Inferior parietal cortex (tissue), 1 donor: Measurements from ENCODE around the gene TMEM97.
"Not testable (repeated sequence)": the region's sequence is repeated elsewhere in the genome, so short reads cannot be mapped to it uniquely, and the experiment has no call there.

Experiments
- DNase-seq: peaks from one replicate; pipeline ENCODE4 v3.0.0-alpha.2; 2016; ENCODE audit errors: extremely low spot score

Gene TMEM97

DNA sequence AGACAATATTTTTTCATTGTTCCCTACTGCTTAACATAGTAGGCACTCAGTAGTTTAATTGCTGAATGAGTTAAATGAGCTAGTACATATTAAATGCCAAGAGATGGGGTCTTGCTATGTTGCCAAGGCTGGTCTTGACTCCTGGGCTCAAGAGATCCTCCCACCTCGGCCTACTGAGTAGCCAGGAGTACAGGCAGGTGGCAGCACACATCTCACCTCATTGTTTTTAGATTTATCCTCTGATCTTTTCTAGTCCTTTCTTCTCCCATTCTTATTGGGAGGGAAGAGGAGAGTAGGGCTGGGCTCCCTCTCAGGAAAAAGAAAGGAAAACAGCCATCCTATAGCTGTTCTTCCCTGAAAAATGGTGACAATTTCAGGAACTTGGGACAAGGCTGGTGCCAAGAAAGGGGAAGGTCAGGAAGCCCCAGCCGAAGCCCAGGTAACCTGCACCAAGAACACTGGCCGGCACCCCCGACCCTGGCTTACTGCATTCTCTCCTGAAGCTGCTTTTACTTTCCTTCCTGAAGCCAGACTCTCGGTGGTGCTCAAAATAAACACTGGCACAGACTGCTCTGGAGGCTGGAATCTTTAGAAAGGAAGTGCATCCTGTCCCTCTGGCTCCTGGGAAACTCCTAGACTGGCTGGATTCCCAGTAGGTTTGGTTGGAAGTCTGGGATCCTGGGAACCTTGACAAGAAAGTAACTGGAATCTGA, 19.2 kb downstream of the TMEM97 start:
- peak; percentile 42 for DNase-seq

DNA sequence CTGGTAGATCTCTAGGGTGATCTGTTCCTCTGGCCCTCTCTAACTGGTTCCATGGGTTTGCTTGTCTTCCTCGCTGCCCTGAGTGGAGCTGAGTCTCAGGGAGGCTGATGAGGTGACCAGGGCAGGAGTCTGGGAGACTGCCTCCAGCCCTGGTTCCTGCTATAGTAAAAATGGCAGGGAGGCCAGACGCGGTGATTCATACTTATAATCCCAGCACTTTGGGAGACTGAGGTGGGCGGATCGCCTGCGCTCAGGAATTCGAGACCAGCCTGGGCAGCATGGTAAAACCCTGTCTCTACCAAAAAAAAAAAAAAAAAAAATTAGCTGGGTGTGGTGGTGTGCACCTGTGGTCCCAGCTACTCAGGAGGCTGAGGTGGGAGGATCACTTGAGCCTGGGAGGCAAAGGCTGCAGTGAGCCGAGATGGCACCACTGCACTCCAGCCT, 19.8 kb downstream of the TMEM97 start:
- DNase-seq = not testable (repeated sequence)

DNA sequence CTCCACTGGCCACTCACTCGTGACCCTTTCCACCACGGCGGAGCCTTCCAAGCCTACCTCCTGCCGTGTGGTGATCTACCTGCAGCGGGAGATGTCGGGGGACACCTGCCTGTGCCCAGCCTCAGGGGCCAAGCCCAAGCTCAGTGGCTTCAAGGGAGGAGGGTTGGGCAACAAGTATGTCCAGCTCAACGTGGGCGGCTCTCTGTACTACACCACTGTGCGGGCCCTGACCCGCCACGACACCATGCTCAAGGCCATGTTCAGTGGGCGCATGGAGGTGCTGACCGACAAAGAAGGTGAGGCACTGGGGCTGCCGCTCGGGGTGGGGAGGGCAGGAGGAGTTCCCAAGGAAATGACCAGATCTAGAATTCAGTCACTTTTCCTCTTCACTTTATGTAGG, 20.4 kb downstream of the TMEM97 start:
- DNase-seq = no peak

DNA sequence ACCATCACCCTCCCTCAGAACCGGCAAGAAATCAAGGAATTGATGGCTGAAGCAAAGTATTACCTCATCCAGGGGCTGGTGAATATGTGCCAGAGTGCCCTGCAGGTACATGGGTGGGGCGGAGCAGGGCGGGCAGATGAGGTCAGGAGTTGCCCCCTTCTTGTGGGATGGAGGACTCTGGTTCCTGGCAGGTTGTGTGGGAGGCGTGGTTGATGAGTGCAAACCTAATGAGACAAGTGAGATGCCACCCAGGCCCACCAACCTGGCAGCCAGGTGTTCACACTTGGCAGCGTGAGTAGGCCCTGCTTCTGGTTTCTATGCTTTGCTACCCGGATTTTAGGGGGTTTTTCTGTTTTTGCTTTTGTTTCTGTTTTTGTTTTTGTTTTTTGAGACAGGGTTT, 21.4 kb downstream of the TMEM97 start:
- no peak for DNase-seq

DNA sequence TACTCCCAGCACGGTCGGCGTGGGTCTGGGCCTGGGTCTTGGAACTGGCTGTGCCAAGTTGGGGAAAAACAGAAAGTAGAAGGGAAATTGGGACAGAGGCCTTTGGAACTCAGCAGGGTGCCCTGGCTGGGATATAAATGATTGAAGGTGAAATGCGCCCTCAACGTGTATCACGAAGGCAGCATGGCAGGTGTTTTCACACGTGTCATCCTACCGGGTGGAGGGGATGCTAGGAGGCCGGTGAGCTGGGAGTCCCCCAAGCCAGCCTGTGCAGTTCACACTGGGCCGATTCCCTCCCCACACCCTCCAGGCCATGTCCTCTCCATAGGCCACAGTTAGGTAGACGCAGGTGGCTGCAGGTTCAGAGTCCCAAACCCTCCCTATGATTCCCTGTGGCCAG, 22.5 kb downstream of the TMEM97 start:
- no peak for DNase-seq

DNA sequence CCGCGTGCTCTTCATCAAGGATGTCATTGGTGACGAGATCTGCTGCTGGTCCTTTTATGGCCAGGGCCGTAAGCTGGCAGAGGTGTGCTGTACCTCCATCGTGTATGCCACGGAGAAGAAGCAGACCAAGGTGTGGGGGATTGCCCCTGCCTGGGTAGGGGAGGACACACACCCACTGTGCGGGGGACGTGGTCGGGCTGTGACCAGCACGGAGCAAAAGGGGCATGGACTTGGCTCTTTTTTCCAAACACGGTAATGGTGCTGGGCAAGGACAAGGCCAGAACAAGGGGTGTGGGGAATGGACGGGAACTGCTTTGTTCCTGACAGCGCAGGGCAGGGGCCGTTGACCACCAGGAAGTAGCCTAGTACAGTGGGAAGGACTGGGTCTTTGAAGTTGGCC, 23.3 kb downstream of the TMEM97 start:
- DNase-seq = no peak

DNA sequence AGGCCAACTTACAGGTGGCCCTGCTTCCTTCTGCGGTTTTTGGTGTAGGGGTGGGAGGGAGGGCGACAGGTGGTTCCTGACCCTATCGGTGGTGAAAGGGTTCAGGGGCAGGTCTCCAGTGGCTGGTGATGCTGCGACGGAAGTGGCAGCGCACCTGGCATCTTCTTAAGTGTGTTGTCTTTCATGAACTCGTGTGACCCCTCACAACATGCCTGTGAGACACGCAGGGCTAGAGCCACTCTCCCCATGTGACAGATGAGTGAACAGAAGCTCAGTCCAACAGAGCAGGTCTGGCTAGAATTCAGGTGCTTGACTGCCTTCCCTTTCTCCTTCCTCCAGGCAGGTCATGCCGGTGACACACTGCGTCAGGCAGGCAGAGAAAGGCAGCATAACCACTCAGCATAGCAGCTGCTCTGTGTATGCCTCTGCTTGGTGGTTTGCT, 24.5 kb downstream of the TMEM97 start:
- no peak for DNase-seq

DNA sequence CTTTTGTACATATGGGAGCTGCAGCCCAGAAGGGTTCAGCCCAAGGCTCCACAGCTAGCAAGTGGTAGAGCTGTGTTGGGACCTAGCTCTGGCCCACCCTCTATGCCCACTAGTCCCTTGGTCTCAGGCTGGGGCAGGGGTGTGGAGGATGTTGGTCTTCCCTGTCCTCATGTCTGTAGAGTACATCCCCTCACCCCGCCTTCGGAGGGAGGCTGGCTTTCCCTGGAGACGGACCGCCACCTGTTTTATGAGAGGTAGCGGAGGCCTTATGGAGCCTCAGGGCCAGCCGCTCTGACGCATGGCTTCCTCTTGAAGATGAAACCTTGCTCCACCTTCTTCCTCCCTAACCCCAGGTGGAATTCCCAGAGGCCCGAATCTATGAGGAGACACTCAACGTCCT, 25.0 kb downstream of the TMEM97 start:
- no peak for DNase-seq

DNA sequence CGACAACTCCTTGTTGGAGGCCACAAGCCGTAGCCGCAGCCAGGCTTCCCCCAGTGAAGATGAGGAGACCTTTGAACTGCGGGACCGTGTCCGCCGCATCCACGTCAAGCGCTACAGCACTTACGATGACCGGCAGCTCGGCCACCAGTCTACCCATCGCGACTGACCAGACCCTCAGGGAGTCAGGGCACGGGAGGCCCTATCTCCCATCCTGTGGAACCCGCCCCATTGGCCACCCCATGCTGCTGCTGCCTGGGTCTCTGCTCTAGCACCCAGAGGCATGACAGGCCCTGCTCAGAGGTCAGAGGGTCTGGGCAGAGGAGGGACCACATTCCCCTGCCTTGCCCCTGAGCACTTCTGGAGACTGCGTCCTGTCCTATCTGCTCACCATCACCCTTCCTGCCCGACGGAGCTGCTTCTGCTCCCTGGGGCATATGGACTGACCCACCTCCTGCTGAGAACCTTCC, 25.5 kb downstream of the TMEM97 start:
- DNase-seq = no peak

DNA sequence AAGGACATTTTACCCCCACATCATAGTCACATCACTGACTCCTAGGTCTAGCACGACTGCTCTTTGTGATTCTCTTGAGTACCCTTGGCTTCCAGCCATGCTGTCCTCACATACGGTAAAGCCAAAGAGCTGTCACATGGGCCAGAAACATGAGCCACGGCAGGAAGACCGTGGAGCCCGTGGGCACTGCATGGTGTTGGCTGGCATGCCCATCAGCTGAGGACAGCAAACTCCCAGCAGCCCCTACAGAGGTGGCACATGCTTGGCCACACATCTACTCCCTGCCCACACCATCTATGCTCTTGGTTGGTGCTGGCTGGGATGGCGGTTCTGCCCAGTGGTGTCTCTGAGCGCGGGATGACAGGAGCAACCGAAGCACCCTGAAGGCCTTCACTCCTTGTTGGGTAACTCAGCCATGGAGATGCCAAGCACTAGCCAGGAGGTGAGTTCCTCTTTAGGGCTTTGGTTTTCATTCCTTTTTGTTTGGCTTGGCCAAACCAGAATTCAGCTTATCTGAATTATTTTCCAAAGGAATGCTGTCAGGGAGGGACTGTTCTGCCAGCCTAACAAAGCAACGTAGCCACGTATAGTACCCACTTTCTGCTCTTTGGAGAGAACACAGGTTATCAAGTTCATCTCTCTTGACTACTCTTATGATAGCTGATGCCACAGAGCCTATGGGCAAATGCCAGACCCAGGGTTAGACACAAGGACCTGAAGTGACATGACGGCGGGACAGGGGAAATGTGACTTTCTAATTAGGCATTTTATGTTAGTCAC, 26.6 kb downstream of the TMEM97 start:
- no peak for DNase-seq

DNA sequence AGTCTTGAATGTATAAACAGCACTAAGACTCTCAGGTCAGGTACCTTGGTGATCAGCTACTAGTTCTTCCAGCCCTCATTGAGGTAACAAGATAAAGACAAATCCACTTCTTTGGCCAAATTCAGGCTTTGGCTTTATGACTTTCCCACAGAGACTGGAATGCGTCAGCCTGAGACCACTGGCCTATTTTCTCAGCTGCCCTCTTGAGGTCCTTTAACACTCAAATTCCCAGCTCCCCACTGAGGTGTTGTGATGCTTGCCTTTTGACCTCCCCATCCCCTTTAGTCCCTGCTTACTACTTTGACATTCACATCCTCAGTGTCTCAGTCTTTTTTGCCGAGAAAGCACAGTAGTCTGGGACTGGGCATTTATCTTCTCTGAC, 27.2 kb downstream of the TMEM97 start:
- no peak for DNase-seq

DNA sequence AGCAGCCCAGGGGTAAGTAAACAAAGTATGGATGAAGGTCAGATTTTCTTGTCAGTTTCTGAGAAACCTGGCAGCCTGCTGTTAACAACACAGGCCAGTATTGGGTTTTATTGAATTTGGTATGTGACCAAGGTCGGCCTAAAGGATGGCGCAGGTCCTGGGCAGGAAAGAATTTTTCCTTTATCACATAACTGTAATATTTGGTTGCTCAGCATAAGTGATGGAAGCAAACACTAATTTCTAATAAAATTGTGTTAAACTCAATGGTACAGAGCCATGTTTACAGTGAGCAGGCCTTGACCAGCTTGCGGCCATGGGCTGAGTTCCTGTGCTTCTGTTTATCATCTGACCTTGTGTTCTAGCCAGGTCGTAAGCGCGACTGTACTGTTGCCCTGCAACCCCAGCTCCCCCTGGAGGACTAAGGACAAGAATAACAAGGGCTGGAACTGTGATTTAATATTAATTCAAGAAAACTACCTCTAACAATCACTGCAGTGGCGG, 27.8 kb downstream of the TMEM97 start:
- DNase-seq = no peak

DNA sequence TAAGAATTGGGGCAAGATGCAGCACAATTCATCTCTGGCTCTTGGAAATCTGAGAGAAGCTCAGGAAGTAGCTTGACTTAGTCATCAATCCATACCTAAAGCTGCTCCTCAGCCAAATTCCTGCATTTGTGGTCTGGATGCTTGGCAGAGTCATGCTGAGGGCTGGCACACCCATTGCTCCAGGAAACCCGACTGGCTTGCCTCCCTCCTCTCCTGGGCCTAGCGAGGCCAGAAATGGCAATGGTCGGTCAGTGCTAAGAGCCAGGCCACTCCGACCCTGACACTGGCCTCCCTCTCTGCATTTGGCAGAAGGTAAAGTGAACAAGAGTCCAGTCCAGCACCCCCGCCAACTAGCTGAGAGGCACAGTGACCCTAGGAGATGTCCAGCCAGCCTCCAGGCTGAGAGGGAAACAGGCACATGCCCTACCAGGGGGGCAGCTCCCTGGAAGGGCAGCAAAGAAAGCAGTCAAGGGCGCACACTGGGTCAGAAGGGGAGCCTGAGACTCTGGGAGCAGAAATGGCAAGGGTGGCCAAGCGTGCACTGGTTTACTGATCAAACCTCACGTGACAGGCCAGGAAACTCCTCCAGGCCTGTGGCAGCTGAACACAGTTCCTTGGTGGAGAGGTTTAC, 28.4 kb downstream of the TMEM97 start:
- no peak for DNase-seq

DNA sequence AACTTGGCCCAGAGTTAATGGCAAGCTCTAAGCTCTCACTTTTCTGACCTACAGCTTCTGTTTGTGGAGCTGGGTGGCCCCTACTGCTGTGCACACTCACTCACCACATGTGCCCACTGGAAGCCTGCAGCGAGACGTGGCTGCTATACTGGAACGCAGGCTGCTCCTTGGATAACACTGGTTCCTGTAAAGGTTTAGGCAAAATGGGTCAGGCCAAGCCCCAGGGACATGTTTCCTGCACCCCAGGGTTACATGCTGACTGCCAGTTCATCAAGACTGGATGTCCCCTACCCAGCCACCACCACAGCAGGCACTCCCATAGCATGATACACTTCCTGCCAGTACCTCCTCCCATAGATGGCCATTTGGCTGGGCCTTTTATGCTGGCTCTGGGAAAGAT, 30.0 kb downstream of the TMEM97 start:
- DNase-seq = no peak

DNA sequence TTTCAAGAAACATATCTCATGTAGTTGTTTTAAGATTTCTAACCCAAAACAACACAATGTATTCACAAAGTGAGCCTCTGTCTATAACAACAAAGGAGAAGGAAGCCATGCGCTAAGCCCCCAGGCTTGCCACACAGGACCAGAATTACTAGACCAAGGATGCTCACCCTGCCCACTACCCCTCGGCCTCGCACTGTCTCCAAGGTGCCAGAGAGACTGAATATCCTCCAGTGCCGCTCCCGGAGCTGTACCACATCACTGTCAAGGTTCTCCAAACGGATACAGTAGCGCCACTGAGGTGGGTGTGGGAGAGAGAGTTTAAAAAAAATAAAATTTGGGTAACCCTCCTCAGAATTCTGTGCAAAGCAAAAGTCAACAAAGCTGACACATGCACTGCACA, 31.3 kb downstream of the TMEM97 start:
- DNase-seq = no peak

DNA sequence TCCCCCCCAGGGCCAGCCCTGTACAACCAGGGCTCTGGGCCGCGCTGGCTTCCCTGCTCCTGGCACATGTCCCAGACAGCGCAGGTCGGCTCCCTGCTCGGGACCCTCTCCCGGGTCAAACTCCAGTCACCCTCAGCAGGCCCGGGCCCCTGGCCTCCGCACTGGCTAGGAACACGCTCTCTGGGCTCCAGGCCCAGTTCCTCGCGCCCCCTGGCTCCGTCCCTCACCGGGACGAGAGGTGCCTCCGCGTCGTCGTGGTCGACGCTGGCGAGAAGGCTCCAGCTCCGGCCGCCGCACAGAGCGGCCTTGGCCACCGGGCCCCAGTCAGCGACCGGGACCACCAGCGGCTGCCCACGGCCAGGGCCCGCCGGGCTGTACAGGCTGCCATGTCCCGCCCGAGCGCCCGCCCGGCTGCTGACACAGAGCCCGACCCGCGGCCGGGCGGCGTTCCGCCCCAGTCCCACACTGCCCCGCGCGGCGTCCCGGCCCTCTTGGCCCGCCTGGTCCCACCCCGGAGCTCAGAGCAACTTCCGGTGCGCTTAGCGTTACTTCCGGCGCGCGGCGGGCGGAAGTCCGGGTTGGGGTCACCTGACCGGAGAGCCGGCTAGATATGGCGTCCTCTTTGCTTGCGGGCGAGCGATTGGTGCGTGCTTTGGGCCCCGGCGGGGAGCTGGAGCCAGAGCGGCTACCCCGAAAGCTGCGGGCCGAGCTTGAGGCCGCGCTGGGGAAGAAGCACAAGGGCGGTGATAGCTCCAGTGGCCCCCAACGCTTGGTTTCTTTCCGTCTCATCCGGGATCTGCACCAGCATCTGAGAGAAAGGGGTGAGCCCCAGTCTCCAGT, 38.3 kb downstream of the TMEM97 start, which contains the start of gene POLDIP2:
POLDIP2 (minus strand) TSS at position 467 of the 840 bp plus-strand sequence; CDS start at position 388, 79 bp downstream.
- DNase-seq = peak; percentile 96

DNA sequence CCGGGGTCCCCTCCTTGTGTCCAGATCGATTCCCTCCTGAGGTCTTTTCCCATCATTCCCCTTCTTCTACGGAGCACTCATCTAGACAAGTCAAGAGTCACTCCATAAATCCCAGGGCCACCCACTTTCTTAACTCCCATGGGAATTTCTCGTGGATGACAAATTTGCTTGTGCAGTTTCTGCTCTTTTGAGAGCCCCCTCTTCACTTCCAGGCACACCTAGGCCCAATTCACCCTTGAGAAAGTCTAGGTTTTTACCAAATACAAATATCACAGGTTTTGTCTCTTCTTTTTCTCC, 38.8 kb downstream of the TMEM97 start:
- DNase-seq = no peak

DNA sequence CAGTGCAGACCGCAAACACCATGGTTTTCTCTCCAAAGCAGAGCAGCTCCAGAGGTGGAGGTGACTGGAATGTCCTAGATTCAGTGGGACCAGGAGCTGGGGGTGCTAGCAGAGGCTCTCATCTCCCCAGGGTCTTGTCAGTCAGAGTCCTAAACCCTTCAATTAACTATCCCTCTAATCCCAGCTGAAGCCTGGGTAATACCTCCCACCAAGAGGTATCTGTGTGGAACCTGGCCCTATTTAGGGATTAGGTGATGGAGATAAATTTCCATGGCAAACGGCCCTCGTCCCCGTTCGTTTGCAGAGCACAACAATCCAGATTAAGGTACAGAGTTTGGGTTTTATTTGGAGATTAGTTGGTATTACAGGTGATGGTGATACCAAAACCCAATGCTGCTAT, 44.2 kb downstream of the TMEM97 start:
- DNase-seq = no peak

DNA sequence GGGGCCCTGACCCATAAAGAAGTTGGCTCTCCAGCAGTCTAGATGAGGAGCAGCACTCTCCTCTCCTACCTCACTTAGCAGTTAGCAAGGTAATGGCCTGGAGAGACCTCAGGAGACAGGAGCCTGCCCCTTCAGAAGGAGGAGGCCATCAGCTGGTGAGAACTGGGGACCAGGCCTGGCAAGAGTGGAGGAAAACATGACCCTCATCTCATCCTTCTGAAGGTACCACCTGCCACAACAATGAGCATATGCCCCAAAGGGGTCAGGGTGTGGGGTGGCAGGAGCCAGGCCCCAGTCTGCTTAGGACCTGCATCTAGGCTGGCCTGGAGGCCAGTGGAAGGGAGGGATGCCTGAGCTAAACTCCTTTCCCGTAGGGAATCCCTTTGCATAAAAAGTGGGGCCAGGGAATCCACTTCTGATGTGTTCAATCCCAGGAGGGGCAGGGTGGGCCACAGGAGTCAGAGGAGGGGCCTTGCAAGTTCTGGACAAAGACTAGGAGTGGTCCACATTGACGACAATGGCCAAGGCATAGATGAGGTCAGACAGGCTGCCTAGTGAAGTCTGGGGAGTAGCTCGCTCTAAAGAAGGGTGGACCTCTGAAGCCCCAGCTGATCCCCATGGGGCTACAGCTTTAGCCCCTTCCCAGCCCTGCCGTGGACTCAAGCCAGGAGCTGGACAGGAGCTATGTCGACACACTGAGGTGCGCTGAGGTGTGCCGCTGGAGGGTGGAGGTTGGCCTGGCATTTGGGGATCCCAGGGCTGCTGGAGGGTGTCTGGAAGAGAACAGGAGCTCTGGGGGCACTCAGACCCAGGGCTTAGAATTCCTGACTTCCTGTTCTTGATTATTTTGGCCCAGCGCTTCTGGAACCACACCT, 45.0 kb downstream of the TMEM97 start:
- no peak for DNase-seq

DNA sequence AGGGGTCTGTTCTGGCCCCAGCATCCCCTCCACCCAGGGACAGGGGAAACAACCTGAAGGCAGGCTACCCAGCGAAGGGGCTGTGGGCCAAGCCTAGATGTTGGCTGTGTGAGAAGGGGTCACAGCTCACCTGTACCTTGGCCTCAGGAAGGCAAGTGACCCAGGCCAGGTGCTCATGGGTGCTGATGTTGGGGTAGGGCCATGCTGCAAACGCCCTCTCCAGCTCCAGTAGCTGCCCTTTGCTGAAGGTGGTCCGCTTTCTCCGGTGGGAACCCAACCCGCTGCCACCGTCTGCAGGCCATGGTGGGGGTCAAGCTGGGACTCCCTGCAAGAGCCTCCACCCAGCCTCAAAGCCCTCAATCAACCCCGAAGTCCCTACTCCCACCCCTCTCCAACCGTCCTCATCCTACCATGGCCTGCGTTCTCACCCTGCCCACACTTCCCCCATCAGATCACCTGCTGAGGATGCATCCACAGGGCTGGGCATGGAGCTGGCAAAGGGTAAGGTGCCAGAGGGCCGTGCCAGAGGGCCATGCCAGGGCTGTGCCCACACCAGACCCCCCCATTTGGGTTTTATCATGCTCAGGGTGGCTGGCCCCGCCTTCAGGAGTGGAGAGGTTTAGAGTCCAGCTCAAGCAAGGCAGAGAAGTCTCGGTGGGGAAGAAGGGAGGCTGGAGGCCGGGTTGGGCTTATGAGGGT, 45.8 kb downstream of the TMEM97 start, which contains the start of gene SEBOX:
SEBOX (minus strand) TSS at position 535 of the 699 bp plus-strand sequence; CDS start at position 487, 48 bp downstream.
- DNase-seq = no peak
